ENCODE measurements around the gene CFAP54.
A peak's percentile ranks its signal among the peaks of the same experiment; 100 is the strongest.
"Not testable (repeated sequence)": the region's sequence is repeated elsewhere in the genome, so short reads cannot be mapped to it uniquely, and the experiment has no call there.

The CFAP54 gene

DNA sequence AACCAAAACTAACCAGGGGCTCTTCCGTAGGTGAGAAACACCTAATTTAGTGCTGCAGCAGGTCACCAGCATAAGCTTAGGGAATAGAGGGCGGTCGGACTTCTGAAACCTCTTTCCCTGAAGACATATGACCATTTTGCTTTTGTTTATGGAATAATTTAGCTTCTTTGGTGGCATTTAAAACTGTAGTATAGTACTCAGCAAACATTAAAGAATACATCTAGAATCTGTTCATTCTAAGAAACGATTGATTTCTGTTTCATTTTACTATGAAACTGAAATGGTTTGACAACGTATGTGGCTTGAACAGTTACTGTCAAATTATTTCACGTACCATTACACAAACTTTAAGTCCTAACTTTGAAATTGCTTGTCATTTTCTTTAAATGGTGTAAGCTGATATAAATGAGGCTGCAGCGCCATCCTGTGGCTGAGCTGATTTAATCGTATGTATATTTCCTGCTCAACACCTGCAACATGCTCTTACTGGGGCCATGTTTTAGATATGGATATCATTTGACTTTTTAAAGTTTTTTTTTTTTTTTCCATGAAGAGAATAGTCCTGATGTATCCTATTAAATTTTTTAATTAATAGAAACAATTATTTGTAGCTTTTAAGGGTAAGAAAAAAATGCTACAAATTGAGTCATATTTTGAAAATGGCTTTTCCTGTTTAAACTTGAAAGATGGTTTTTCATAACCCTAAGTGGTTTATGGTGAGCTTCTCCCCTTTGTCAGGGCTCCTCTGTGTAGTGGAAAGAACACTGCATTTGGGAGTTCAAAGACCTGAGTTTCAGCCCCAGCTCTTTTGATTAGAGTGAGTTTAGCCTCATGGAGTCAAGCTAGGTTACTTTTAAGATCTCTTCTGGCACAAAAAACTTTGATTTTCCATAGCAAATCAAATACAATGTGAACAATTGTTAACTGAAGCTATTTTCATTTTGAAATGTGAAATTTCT lies 27.4 kb downstream of the CFAP54 start:
- DNase-seq (ENCODE audit: low read depth): peak; percentile 44

GRCh38 chr12:96520767-96521166 lies 31.4 kb downstream of the CFAP54 start:
- no peak for DNase-seq (ENCODE audit: low read depth)

DNA sequence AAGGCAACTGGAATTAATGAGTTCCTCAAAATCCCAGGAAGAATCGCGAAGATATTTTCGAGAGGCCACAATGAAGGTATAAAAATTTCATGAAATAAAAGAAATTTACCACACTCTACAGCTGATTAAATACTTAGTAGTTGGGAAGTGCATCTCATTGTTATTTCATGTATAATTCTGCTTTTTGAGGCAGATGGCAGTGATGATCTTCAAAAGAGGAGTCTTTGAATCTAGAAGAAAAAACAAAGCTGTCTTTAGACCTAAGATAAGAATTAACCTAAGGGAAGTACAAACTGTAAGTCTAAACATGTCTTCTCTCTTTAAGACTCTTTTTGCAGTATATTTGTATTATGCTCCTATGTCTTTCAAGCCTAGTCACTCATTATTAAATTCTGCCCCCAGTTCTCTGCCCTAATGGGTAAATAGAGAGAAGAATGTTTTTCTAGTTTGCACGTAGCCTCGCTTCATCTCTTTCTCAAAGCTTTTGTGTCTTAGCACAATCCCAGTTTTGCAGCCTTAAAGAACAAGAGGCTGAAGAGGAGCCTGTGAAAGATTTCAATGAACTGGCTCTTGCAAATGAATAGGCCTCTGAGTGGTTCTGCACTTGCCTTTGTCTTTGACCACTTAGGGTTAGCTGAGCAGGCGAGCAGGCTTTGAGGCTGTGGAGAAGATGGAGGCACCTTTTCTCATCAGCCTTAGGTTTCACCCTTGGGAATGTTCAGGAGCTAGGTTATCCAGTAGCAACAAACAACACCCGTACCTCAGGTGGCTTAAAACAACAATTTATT lies 32.7 kb downstream of the CFAP54 start:
- no peak for DNase-seq (ENCODE audit: low read depth)

DNA sequence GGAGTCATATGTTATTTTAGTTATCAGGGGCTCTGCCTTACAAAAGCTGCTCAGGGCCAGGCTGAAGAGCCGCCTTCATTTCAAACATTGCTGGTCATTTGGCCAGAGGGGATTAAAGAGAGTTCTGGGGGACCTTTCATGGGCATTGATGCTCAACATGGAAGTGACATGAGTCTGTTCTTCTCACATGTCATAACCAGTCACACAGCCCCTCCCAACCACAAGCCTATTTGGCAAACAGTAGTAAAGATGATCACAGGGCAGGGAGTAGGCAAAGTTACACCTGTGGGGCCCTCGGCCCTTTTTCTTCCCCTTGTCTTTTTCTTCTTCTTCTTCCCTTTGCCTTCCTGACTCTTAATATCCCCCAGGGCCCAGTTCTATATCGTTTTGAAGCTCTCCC lies 33.3 kb downstream of the CFAP54 start:
- no peak for DNase-seq (ENCODE audit: low read depth)

- no peak for DNase-seq (ENCODE audit: low read depth)
Measured at GRCh38 chr12:96526110-96526509, 36.7 kb downstream of the CFAP54 start.

DNA sequence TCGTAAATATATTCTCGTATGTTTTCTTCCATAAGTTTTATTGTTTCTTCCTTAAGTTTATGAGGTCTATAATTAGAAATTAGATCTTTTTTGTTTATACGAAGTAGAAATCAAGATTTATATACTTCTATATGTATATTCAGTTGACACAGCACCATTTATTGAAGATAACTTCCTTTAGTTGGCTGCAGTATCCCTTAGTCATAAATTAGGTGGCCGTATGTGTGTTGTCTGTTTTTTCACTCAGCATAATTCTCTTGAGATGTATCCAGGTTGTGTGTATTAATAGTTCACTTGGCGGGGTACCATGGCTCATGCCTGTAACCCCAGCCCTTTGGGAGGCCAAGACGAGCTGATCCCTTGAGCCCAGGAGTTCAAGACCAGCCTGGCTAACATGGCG lies 40.5 kb downstream of the CFAP54 start:
- DNase-seq (ENCODE audit: low read depth): no peak

DNA sequence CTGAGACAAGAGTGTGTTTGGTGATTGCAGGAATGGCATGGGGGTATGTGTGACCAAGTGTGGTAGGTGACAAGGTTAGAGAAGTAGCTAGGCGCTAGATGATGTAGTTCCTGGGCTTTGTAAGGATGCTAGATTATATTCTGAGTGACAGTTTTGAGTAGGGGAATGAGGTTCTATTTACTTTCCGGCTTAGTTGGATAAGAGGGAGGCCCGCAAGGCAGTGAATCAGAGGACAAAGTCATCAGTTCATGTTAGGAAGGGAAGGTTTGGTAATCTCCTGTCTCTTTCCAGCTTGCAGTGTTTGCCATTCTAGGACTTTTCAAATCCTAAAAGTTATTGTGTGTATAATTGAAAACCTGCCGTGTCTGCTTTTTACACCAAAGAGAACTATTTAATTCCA lies 45.0 kb downstream of the CFAP54 start:
- DNase-seq (ENCODE audit: low read depth): no peak

DNA sequence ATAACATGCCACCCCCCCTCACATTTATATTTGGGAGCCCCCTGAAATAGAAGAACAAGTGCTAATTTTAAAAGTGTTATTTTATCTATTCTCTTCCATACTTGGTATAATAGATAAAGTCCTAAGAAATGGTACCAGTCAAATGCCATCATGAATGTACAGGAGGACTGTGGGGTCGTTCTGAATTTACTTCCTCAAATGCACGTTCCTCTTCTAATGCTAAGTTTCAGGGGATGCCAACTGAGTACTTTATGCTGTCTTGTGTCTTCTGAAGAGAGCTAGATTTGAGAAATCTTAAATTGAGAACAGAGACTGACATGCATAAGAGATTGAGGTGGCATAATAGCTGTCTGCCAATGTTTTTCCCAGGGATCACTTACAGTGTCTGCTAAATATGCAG lies 59.0 kb downstream of the CFAP54 start:
- DNase-seq (ENCODE audit: low read depth): no peak

- DNase-seq (ENCODE audit: low read depth): no peak
Measured at GRCh38 chr12:96549341-96549740, 60.0 kb downstream of the CFAP54 start.

- DNase-seq (ENCODE audit: low read depth): no peak
Measured at GRCh38 chr12:96570579-96570978, 81.2 kb downstream of the CFAP54 start.

DNA sequence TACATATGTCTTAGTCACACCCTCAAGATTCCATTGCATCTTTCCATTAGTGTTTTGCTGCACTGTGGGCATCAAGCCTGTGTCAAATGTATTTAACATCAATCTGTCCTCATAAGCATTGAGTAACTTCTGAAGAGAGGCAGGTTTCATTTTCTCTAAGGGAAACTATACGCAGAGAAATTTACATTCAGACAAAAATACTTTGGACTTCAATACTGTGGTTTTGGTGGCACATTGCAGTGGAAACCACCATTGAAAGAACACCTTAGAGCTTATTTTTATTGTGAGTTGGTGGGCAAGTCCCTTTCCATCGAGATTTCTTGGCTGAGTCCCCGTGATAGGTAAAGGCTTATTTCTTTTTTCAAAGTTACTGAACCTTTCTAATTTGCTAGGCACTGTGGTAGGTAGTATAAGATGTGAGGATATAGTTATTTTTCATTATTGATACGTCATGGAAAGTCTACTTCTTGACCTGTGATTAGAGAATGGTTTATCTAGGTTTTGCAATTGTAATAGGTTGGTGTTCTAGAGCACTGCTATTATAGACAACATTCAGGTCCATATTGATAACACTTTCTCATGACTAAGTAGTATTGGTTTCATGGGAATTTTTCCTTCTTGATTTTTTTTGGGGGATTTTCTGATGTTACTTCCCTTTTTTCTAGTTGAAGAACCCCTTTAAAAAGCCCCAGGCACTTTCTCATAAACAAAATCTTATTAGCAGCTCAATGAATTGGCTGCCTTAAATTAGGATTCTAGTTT lies 81.9 kb downstream of the CFAP54 start:
- no peak for DNase-seq (ENCODE audit: low read depth)

GRCh38 chr12:96578526-96579125 lies 89.2 kb downstream of the CFAP54 start:
- no peak for DNase-seq (ENCODE audit: low read depth)

- DNase-seq (ENCODE audit: low read depth): no peak
Measured at GRCh38 chr12:96585977-96586376, 96.6 kb downstream of the CFAP54 start.

DNA sequence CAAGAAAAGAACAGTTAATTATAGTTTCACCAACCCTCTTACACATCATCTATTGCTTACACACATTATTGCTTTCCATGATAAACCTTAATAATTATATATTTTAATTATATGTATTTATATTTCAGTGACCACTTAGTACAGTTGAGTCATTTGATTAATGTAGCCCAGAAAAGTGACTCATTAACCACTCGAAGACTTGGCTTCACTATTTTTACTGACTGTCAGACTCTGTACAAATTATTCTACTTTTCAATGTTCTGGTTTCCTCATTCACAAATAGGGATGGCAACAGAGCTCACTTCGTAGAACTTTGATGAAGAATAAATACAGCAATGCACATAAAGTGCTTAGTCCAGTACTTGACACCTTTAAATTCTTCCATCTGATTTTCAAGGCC lies 98.3 kb downstream of the CFAP54 start:
- DNase-seq (ENCODE audit: low read depth): no peak

- DNase-seq (ENCODE audit: low read depth): no peak
Measured at GRCh38 chr12:96590970-96591369, 101.6 kb downstream of the CFAP54 start.

- DNase-seq (ENCODE audit: low read depth): not testable (repeated sequence)
Measured at GRCh38 chr12:96604374-96604773, 115.0 kb downstream of the CFAP54 start.

GRCh38 chr12:96605684-96606083 lies 116.3 kb downstream of the CFAP54 start:
- no peak for DNase-seq (ENCODE audit: low read depth)

DNA sequence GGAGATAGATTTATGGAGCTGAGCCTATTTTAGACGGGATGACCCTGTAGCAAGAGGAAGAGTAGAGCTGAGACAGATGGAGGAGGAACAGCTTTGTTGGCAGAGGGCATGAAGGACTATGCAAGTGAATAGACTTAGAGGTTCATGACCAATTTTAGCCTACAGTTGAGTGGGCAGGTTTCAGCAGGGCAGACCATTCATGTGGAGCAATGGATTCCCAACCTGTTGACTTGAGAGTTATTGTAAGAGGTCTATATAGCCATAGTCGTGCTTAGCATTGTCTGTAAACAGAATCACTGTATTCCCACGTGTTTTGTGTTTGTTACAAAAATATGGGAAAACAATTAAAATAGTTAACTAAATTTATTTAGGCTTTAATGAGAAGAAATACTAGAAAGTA lies 116.8 kb downstream of the CFAP54 start:
- DNase-seq (ENCODE audit: low read depth): no peak

GRCh38 chr12:96606644-96607043 lies 117.3 kb downstream of the CFAP54 start:
- no peak for DNase-seq (ENCODE audit: low read depth)

DNA sequence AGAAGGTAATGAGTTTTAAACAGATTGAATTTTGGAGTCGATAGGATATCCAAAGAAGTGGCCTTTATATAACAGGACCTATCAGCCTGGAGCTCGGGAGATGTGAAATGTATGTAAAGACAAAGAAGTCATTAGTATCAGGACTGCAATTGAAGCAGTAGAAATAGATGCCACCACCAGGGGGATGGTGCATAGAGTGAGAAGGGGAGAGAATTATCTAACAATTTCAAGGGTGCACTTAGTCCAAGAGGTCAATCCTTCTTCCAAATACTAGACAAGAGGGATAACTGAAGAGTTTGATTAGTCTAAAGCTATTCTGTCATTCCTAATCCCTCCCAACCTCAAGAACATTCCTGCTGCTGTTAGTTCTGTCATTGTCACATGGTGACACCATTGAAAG lies 127.8 kb downstream of the CFAP54 start:
- no peak for DNase-seq (ENCODE audit: low read depth)

- DNase-seq (ENCODE audit: low read depth): no peak
Measured at GRCh38 chr12:96623155-96623554, 133.8 kb downstream of the CFAP54 start.

- DNase-seq (ENCODE audit: low read depth): no peak
Measured at GRCh38 chr12:96623656-96624217, 134.4 kb downstream of the CFAP54 start.
